ENCODE data around the gene KPNB1.

Gene KPNB1

GRCh38 chr17:47636273-47637030 lies 13.3 kb upstream of the KPNB1 start:
- TF ChIP-seq, protein P1, sequence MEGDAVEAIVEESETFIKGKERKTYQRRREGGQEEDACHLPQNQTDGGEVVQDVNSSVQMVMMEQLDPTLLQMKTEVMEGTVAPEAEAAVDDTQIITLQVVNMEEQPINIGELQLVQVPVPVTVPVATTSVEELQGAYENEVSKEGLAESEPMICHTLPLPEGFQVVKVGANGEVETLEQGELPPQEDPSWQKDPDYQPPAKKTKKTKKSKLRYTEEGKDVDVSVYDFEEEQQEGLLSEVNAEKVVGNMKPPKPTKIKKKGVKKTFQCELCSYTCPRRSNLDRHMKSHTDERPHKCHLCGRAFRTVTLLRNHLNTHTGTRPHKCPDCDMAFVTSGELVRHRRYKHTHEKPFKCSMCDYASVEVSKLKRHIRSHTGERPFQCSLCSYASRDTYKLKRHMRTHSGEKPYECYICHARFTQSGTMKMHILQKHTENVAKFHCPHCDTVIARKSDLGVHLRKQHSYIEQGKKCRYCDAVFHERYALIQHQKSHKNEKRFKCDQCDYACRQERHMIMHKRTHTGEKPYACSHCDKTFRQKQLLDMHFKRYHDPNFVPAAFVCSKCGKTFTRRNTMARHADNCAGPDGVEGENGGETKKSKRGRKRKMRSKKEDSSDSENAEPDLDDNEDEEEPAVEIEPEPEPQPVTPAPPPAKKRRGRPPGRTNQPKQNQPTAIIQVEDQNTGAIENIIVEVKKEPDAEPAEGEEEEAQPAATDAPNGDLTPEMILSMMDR (IDR thresholded peaks at IDR 0.05; ENCODE audit: low read depth, low read length, missing control alignments): no peak
- no peak for DNase-seq (ENCODE audit: low read depth)
- no peak overlapping the region for H3K4me3 ChIP-seq (ENCODE audit: low read depth, low read length)

- DNase-seq (ENCODE audit: low read depth): no peak
- TF ChIP-seq, protein P1 (IDR thresholded peaks at IDR 0.05; ENCODE audit: low read depth, low read length, missing control alignments): no peak
- H3K4me3 ChIP-seq (ENCODE audit: low read depth, low read length): no peak overlapping the region
Measured at GRCh38 chr17:47638903-47639302, 10.8 kb upstream of the KPNB1 start.

DNA sequence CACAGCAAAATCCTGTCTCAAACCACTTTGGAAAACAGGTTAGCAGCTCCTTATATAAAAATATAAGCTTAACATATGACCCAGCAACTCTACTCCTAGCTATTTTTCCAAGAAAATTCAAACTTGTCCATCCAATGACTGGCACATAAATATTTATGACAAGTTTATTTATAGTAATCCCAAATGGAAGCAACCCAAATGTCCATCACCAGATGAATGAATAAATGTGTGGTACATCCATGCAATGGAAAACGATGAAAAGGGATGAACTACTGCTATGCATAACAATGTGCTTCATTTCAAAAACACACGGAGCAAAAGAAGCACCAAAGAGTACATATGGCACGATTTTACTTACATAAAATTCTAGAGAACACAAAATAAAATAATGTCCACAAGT lies 9.6 kb upstream of the KPNB1 start:
- H3K4me3 ChIP-seq (ENCODE audit: low read depth, low read length): no peak overlapping the region
- TF ChIP-seq, protein P1 (IDR thresholded peaks at IDR 0.05; ENCODE audit: low read depth, low read length, missing control alignments): no peak
- no peak for DNase-seq (ENCODE audit: low read depth)

GRCh38 chr17:47641202-47641601 lies 8.5 kb upstream of the KPNB1 start:
- DNase-seq (ENCODE audit: low read depth): no peak
- TF ChIP-seq, protein P1 (IDR thresholded peaks at IDR 0.05; ENCODE audit: low read depth, low read length, missing control alignments): no peak
- H3K4me3 ChIP-seq (ENCODE audit: low read depth, low read length): no peak overlapping the region

DNA sequence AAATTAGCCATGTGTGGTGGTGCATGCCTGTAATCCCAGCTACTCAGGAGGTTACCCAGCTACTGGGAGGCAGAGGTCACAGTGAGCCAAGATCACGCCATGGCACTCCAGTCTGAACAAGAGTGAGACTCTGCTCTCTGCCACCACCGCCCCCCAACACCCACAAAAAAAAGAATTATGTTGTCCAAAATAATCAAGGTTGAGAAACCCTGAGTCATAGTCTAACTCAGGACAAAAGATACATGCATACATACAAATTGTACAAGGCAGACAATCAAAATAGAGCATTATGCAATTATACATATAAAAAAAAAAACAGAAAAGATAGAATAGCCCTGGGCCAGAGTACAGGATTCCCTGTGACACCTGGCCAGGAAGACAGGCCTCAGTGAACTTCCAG lies 6.6 kb upstream of the KPNB1 start:
- TF ChIP-seq, protein P1 (IDR thresholded peaks at IDR 0.05; ENCODE audit: low read depth, low read length, missing control alignments): no peak
- no peak for DNase-seq (ENCODE audit: low read depth)
- H3K4me3 ChIP-seq (ENCODE audit: low read depth, low read length): no peak overlapping the region

DNA sequence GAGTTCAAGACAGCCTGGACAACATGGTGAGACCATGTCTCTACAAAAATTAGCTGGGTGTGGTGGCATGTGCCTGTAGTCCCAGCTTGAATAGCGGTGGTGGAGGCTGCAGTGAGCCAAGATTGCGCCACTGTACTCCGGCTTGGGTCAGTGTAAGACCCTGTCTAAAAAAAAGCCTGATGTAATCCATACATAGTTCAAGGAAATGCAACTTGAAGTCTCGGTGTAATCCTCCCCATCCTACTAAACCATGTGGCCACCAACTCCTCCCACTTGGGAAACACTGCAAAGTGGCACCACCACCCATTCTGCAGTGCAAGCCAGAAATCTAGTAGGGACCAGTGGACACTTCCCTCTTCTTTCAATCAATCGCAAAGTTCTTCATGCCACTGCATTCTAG lies 5.4 kb upstream of the KPNB1 start:
- no peak overlapping the region for H3K4me3 ChIP-seq (ENCODE audit: low read depth, low read length)
- TF ChIP-seq, protein P1 (IDR thresholded peaks at IDR 0.05; ENCODE audit: low read depth, low read length, missing control alignments): no peak
- DNase-seq (ENCODE audit: low read depth): no peak

DNA sequence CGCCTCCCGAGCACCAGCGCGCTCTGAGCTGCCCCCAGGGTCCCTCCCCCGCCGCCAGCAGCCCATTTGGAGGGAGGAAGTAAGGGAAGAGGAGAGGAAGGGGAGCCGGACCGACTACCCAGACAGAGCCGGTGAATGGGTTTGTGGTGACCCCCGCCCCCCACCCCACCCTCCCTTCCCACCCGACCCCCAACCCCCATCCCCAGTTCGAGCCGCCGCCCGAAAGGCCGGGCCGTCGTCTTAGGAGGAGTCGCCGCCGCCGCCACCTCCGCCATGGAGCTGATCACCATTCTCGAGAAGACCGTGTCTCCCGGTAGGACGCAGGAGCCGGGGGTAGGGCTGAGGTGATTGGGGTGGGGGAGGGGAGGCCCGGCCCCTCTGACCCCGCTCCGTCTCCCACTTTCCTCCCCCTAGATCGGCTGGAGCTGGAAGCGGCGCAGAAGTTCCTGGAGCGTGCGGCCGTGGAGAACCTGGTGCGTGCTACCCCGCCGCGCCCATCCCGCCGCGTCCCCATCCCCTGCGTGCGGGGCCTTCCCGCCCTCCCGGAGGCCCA lies 329 bp downstream of the KPNB1 start:
- DNase-seq (ENCODE audit: low read depth): no peak
- TF ChIP-seq, protein P1 (IDR thresholded peaks at IDR 0.05; ENCODE audit: low read depth, low read length, missing control alignments): no peak
- peak overlapping the region; percentile 85 for H3K4me3 ChIP-seq (ENCODE audit: low read depth, low read length)

All from GM12864 (cell line).